DOHH2 (cell line): ENCODE results near the gene AUTS2.

Experiments
- EZH2phosphoT487 ChIP-seq: fragments of 200-600 bp; sonication (generic); IDR thresholded peaks from 2 replicates; pipeline ENCODE4 v1.6.1; 2017; ENCODE audit warnings: borderline replicate concordance, mild to moderate bottlenecking, antibody characterized with exemption, low read length, moderate library complexity, mixed read lengths
- TF ChIP-seq, protein P1 (sequence below): fragments of 200-600 bp; sonication (generic); IDR thresholded peaks from one replicate; pipeline ENCODE4 v1.5.1; 2014; ENCODE audit warnings: antibody characterized with exemption, mild to moderate bottlenecking, low read depth, low read length; ENCODE audit not compliant: poor library complexity, severe bottlenecking

DNA sequence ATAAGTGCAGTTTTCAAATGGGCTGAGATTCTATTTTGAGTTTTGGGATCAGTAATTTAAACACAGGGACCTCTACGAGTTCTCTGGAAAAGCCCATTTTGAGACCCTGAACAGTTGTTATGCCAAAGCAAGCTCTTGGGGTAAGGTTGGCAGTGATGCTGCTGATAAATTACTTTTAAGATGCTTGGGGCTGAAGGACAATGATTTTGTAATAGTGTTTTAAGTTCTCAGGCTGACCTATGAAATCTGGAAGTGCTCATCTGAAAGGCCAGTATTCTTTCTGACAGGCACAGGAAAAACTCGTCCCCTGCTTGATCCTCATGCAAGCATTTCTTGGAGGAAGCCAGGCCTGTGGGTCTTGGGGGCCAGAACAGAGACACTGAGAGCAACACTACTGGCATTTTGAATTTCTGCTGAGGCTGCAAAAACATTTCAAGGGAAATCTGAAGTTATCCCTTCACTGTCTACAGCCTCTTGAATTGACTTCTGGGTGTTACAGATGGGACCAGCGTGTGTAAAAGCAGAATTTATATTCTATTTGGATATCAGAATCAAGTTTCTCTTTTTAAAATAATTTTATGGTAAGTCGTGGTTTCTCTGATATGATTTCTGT lies 79.7 kb downstream of the AUTS2 start:
- TF ChIP-seq, protein P1, sequence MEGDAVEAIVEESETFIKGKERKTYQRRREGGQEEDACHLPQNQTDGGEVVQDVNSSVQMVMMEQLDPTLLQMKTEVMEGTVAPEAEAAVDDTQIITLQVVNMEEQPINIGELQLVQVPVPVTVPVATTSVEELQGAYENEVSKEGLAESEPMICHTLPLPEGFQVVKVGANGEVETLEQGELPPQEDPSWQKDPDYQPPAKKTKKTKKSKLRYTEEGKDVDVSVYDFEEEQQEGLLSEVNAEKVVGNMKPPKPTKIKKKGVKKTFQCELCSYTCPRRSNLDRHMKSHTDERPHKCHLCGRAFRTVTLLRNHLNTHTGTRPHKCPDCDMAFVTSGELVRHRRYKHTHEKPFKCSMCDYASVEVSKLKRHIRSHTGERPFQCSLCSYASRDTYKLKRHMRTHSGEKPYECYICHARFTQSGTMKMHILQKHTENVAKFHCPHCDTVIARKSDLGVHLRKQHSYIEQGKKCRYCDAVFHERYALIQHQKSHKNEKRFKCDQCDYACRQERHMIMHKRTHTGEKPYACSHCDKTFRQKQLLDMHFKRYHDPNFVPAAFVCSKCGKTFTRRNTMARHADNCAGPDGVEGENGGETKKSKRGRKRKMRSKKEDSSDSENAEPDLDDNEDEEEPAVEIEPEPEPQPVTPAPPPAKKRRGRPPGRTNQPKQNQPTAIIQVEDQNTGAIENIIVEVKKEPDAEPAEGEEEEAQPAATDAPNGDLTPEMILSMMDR: no peak
- no peak for TF ChIP-seq EZH2phosphoT487
